HepG2 (cell line): ENCODE results near the gene EMC8. TPM values are rescaled to one million over a fixed set of nuclear protein-coding genes. Genes with fewer than 3 reads are reported as not detected.

Source experiments
- ATAC-seq: fragments of 200-7000 bp; cut with Tn5 transposase; 3 replicates; pipeline ENCODE4 v1.9.1; 2020; ENCODE audit warnings: mild to moderate bottlenecking, moderate library complexity
- BruUV-seq: library from RNA; stranded (reverse); fragments of 400-500 nt; replicated peaks from 2 replicates; lab custom pipeline; 2021; lab: Mats Ljungman, UMichigan
- CTCF ChIA-PET: fragments of 300-600 bp; formaldehyde crosslinking; extraction: SDS; loops from one replicate; lab custom pipeline; 2021; ENCODE audit warnings: low total read pairs, inconsistent platforms, low intra/inter-chr PET ratio; lab: Yijun Ruan, JAX
- POLR2A ChIA-PET: fragments of 350-600 bp; sonication (Branson Sonifier 250); formaldehyde crosslinking; loops from one replicate; lab custom pipeline; 2020; ENCODE audit warnings: antibody characterized with exemption, inconsistent platforms; lab: Yijun Ruan, JAX
- DNase-seq: peaks from one replicate; pipeline ENCODE4 v3.0.0-alpha.2; 2015; ENCODE audit warnings: low spot score
- FAIRE-seq: peaks from 3 replicates; lab custom pipeline; 2011; peaks lifted over from hg19 to GRCh38; lab: Jason Lieb, UNC
- H2AFZ ChIP-seq: one replicate; pipeline ENCODE4 v1.6.1; 2011; ENCODE audit warnings: low read length, inconsistent platforms
- H3K27ac ChIP-seq: fragments of 300-600 bp; 3 replicates; pipeline ENCODE4 v1.8.0; 2011; ENCODE audit warnings: mixed run types, mild to moderate bottlenecking, mixed read lengths, low read length, inconsistent platforms; ENCODE audit not compliant: insufficient read depth; ENCODE audit errors: extremely low read length
- H3K27me3 ChIP-seq, 2 experiments: fragments of 200-600 bp in 1 of 2; 2 replicates in 1 of 2; 3 replicates in 1 of 2; pipeline versions ENCODE4 v1.6.0 to v1.8.0; 2011; ENCODE audit warnings: low read length in 2 of 2, mild to moderate bottlenecking in 2 of 2, moderate library complexity in 2 of 2, inconsistent platforms in 1 of 2; ENCODE audit not compliant: insufficient read depth in 2 of 2, control insufficient read depth in 1 of 2
- H3K36me3 ChIP-seq, 2 experiments: fragments of 200-600 bp in 1 of 2; replicated peaks in 1 of 2; 2 replicates in 1 of 2; 3 replicates in 1 of 2; pipeline versions ENCODE4 v1.5.1 to v1.8.0; 2011; ENCODE audit warnings: low read length in 2 of 2, inconsistent platforms in 1 of 2; ENCODE audit not compliant: insufficient read depth in 2 of 2, control insufficient read depth in 1 of 2
- H3K4me1 ChIP-seq: 2 replicates; pipeline ENCODE4 v1.5.1; 2012; ENCODE audit warnings: low read length, inconsistent platforms; ENCODE audit not compliant: insufficient read depth
- H3K4me2 ChIP-seq: 2 replicates; pipeline ENCODE4 v1.6.0; 2011; ENCODE audit warnings: low read depth, low read length, inconsistent platforms
- H3K4me3 ChIP-seq, 3 experiments: fragments of 200-600 bp in 1 of 3; sonication (generic), shearing (Covaris generic) in 1 of 3; replicated peaks in 1 of 3; 2 replicates each; pipeline ENCODE4 v1.5.1; 2011 to 2016; ENCODE audit warnings: low read length in 3 of 3, inconsistent platforms in 2 of 3, low read depth in 2 of 3, mild to moderate bottlenecking in 2 of 3, control low read depth in 1 of 3, mixed read lengths in 1 of 3; ENCODE audit not compliant: insufficient read depth in 1 of 3
- H3K79me2 ChIP-seq: one replicate; pipeline ENCODE4 v1.6.1; 2011; ENCODE audit warnings: low read length, inconsistent platforms; ENCODE audit not compliant: insufficient read depth
- H3K9ac ChIP-seq: 2 replicates; pipeline ENCODE4 v1.6.0; 2011; ENCODE audit warnings: mild to moderate bottlenecking, low read depth, low read length, inconsistent platforms; ENCODE audit not compliant: insufficient read depth
- H3K9me3 ChIP-seq: 2 replicates; pipeline ENCODE4 v1.5.1; 2012; ENCODE audit warnings: mild to moderate bottlenecking, low read length
- H4K20me1 ChIP-seq: 2 replicates; pipeline ENCODE4 v1.6.0; 2011; ENCODE audit warnings: inconsistent platforms, mild to moderate bottlenecking, low read length, moderate library complexity; ENCODE audit not compliant: insufficient read depth
- AHR ChIP-seq: IDR thresholded peaks from 2 replicates; pipeline ENCODE4 v1.6.1; 2018; ENCODE audit warnings: missing genetic modification reagents, missing compliant biosample characterization
- ARNT ChIP-seq: fragments of 450-650 bp; IDR thresholded peaks from 2 replicates; pipeline ENCODE4 v1.6.1; 2017
- BORCS8-MEF2B ChIP-seq: sonication (generic); formaldehyde crosslinking; IDR thresholded peaks from 2 replicates; pipeline ENCODE4 v1.8.0; 2022; ENCODE audit warnings: mild to moderate bottlenecking, missing genetic modification reagents
- BRF2 ChIP-seq: sonication (generic); formaldehyde crosslinking; IDR thresholded peaks from 2 replicates; pipeline ENCODE4 v1.8.1; 2022; ENCODE audit warnings: mild to moderate bottlenecking, missing genetic modification reagents
- FOSL2 ChIP-seq: sonication (generic); formaldehyde crosslinking; IDR thresholded peaks from 2 replicates; pipeline ENCODE4 v1.4.0; 2020; ENCODE audit warnings: missing genetic modification reagents
- HOXA9 ChIP-seq: sonication (generic); formaldehyde crosslinking; IDR thresholded peaks from 2 replicates; pipeline ENCODE4 v1.8.1; 2022; ENCODE audit warnings: missing genetic modification reagents, mild to moderate bottlenecking, moderate library complexity, borderline replicate concordance
- NKX3-1 ChIP-seq: sonication (generic); formaldehyde crosslinking; IDR thresholded peaks from 2 replicates; pipeline ENCODE4 v1.5.0; 2020; ENCODE audit warnings: missing genetic modification reagents
- POLR2G ChIP-seq: fragments of 200-400 bp; formaldehyde crosslinking; IDR thresholded peaks from 2 replicates; pipeline ENCODE4 v1.6.1; 2018; ENCODE audit warnings: mild to moderate bottlenecking, low read depth, low read length, moderate library complexity
- PRMT3 ChIP-seq: sonication (generic); formaldehyde crosslinking; IDR thresholded peaks from 2 replicates; pipeline ENCODE4 v1.8.1; 2022; ENCODE audit warnings: low read depth, mild to moderate bottlenecking, moderate library complexity, missing genetic modification reagents, borderline replicate concordance
- PTBP1 ChIP-seq: fragments of 200-400 bp; formaldehyde crosslinking; IDR thresholded peaks from 2 replicates; pipeline ENCODE4 v1.6.1; 2018; ENCODE audit warnings: low read length, low read depth; ENCODE audit not compliant: poor library complexity, severe bottlenecking
- RAD21 ChIP-seq: fragments of 450-650 bp; formaldehyde crosslinking; IDR thresholded peaks from 2 replicates; pipeline ENCODE4 v1.5.0; 2020; ENCODE audit warnings: mild to moderate bottlenecking
- STAG1 ChIP-seq: sonication (generic); formaldehyde crosslinking; IDR thresholded peaks from 2 replicates; pipeline ENCODE4 v1.4.0; 2020; ENCODE audit warnings: missing genetic modification reagents
- TRIM24 ChIP-seq: sonication (generic); formaldehyde crosslinking; IDR thresholded peaks from 2 replicates; pipeline ENCODE4 v1.8.0; 2022; ENCODE audit warnings: mild to moderate bottlenecking, missing genetic modification reagents
- ZKSCAN5 ChIP-seq: sonication (generic); formaldehyde crosslinking; IDR thresholded peaks from 2 replicates; pipeline ENCODE4 v1.5.1; 2020; ENCODE audit warnings: mild to moderate bottlenecking, missing genetic modification reagents
- ZNF253 ChIP-seq: sonication (generic); formaldehyde crosslinking; IDR thresholded peaks from 2 replicates; pipeline ENCODE4 v1.8.0; 2022; ENCODE audit warnings: mild to moderate bottlenecking, missing genetic modification reagents, borderline replicate concordance
- ZNF354B ChIP-seq: sonication (generic); formaldehyde crosslinking; IDR thresholded peaks from 2 replicates; pipeline ENCODE4 v1.8.0; 2022; ENCODE audit warnings: mild to moderate bottlenecking, missing genetic modification reagents
- ZNF44 ChIP-seq: sonication (generic); formaldehyde crosslinking; IDR thresholded peaks from 2 replicates; pipeline ENCODE4 v1.5.1; 2020; ENCODE audit warnings: mild to moderate bottlenecking, missing genetic modification reagents
- ZNF737 ChIP-seq: sonication (generic); formaldehyde crosslinking; IDR thresholded peaks from 2 replicates; pipeline ENCODE4 v1.5.0; 2020; ENCODE audit warnings: missing genetic modification reagents, mild to moderate bottlenecking, borderline replicate concordance
- ZNF747 ChIP-seq: sonication (generic); formaldehyde crosslinking; IDR thresholded peaks from 2 replicates; pipeline ENCODE4 v1.8.1; 2023; ENCODE audit warnings: missing genetic modification reagents, mild to moderate bottlenecking, borderline replicate concordance
- ZNF772 ChIP-seq: sonication (generic); formaldehyde crosslinking; IDR thresholded peaks from 2 replicates; pipeline ENCODE4 v1.5.0; 2020; ENCODE audit warnings: mild to moderate bottlenecking, missing genetic modification reagents
- ZSCAN30 ChIP-seq: sonication (generic); formaldehyde crosslinking; IDR thresholded peaks from 2 replicates; pipeline ENCODE4 v1.5.0; 2020; ENCODE audit warnings: mild to moderate bottlenecking, missing genetic modification reagents
- WGBS: methylation state at CpG from one replicate; pipeline ENCODE4 v1.1.6; 2017; ENCODE audit warnings: low lambda C conversion rate; 5-methylcytosine and 5-hydroxymethylcytosine counted together
- in situ Hi-C: cut with HindIII; loops from 2 replicates; pipeline ENCODE4 v1.10.0; 2017; ENCODE audit warnings: low pct_unique_long_range_greater_than_20kb; ENCODE audit not compliant: extremely low pct_ligation_motif_present
- intact Hi-C: fragments of 100-400 bp; cut with micrococcal nuclease; formaldehyde crosslinking; loops from one replicate; pipeline ENCODE4 v1.10.0; 2022; ENCODE audit not compliant: unreplicated experiment
- polyA plus RNA-seq, 8 experiments: library from polyadenylated mRNA; depleted of rRNA in 3 of 8; stranded (reverse) in 7 of 8; unstranded in 1 of 8; fragments of >200 nt; fragmentation: Illumina TruSeq in 4 of 8; extraction: Trizol in 4 of 8; gene quantifications; 2 replicates each; pipeline versions ENCODE4 v1.2.1 to v1.2.3, GENCODE V29; 2011 to 2016; ENCODE audit warnings: low read depth in 4 of 8, missing spikeins in 1 of 8, mixed read lengths in 1 of 8; ENCODE audit not compliant: insufficient read depth in 1 of 8
- total RNA-seq, 5 experiments: library from RNA; depleted of rRNA; stranded (reverse); fragments of >200 nt; fragmentation: Illumina TruSeq; extraction: Trizol; gene quantifications; 2 replicates each; pipeline ENCODE4 v1.2.3, GENCODE V29; 2016; ENCODE audit warnings: low read depth in 1 of 5
- TF ChIP-seq, protein P1 (sequence below): sonication (generic); formaldehyde crosslinking; IDR thresholded peaks from 2 replicates; pipeline ENCODE4 v1.4.0; 2020; ENCODE audit warnings: missing genetic modification reagents, mild to moderate bottlenecking, borderline replicate concordance
- TF ChIP-seq, protein P2 (sequence below): sonication (generic); formaldehyde crosslinking; IDR thresholded peaks from 2 replicates; pipeline ENCODE4 v1.9.0; 2022; ENCODE audit warnings: missing genetic modification reagents, mild to moderate bottlenecking, borderline replicate concordance

EMC8 gene
- total and polyA plus RNA-seq, 2 of the 13 experiments (the other 11 are each of a cell fraction or from before 2014, with no cell fraction given), result 55.0 to 76.0 TPM

DNA sequence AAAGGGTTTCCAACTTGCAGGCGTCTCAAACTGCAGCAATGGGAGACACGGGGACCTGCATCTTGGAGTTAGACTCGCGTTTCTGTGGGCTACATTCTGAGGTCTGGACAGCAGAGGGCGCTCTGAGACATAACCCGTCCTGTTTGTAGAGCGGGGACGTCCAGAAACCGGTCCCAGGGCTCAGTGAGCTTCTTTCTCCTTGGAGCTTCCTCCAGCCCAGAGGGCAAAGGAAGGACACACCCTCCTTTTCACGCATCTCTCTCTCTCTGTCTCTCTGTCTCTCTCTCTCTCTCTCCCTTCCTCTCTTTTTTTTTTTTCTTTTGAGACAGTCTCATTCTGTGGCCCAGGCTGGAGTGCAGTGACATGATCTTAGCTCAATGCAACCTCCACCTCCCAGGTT, 19.9 kb upstream of the EMC8 start:
- no peak overlapping the region for H3K4me3 ChIP-seq
- intact Hi-C loops, result loop anchor here (1.0 kb wide), 1 partner anchor 197 kb away; no protein-coding TSS in a partner anchor
- no TSS peak for BruUV-seq
- ATAC-seq, result peak; percentile 81
- peak; percentile 73 for DNase-seq
- ChIA-PET POLR2A (no interaction called here), CTCF (interaction anchor here (3.8 to 5.0 kb wide), 2 partner anchors 168 to 196 kb away, joined by 81 to 108 read pairs; no protein-coding TSS in a partner anchor)
- no peak overlapping the region for H3K27ac ChIP-seq
- FAIRE-seq, result peak; percentile 66
- H3K9ac ChIP-seq, result no peak overlapping the region
- under 1% methylated on average over 10 of the region's 10 CpGs for WGBS
- H4K20me1 ChIP-seq, result no peaks in the 10 kb centered on the region
- peaks cover 0 to 18% of the 10 kb centered on the region in 2 experiments; a peak in 4 of 5 replicates for H3K27me3 ChIP-seq
- H2AFZ ChIP-seq, result no peak overlapping the region
- H3K4me2 ChIP-seq, result no peak overlapping the region
- in situ Hi-C loops, result loop anchor here (25.0 kb wide), 1 partner anchor 693 kb away; the partner anchor contains the start of gene FOXF1
- H3K9me3 ChIP-seq, result no peaks in the 10 kb centered on the region
- no peaks in the 10 kb centered on the region for H3K4me1 ChIP-seq
- no peaks in the 10 kb centered on the region for H3K36me3 ChIP-seq
- H3K79me2 ChIP-seq, result no peaks in the 10 kb centered on the region
- TF ChIP-seq ZKSCAN5 (CRISPR knock-in tag), result no peak
- no peak for TF ChIP-seq POLR2G
- TF ChIP-seq PRMT3 (CRISPR knock-in tag), result no peak
- 0 out of 2 replicates have a peak, but pooled peaks have one; percentile 8 for TF ChIP-seq FOSL2 (CRISPR knock-in tag)
- no peak for TF ChIP-seq TRIM24 (CRISPR knock-in tag)
- TF ChIP-seq, protein P1, sequence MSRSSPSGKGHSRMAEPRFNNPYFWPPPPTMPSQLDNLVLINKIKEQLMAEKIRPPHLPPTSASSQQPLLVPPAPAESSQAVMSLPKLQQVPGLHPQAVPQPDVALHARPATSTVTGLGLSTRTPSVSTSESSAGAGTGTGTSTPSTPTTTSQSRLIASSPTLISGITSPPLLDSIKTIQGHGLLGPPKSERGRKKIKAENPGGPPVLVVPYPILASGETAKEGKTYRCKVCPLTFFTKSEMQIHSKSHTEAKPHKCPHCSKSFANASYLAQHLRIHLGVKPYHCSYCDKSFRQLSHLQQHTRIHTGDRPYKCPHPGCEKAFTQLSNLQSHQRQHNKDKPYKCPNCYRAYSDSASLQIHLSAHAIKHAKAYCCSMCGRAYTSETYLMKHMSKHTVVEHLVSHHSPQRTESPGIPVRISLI, result peak; percentile 38; the same call in 1 of the 2 replicates
- TF ChIP-seq HOXA9, result no peak
- no peak for TF ChIP-seq ZNF354B (CRISPR knock-in tag)
- TF ChIP-seq RAD21, result peak; percentile 37; the same call in 1 of the 2 replicates
- peak; percentile 36; the same call in 1 of the 2 replicates for TF ChIP-seq BORCS8-MEF2B (CRISPR knock-in tag)
- TF ChIP-seq NKX3-1 (CRISPR knock-in tag), result no peak
- no peak for TF ChIP-seq ZSCAN30 (CRISPR knock-in tag)
- TF ChIP-seq STAG1 (CRISPR knock-in tag), result peak; percentile 79
- TF ChIP-seq BRF2, result no peak
- no peak for TF ChIP-seq ZNF747 (CRISPR knock-in tag)
- no peak for TF ChIP-seq ARNT
- TF ChIP-seq, protein P2, sequence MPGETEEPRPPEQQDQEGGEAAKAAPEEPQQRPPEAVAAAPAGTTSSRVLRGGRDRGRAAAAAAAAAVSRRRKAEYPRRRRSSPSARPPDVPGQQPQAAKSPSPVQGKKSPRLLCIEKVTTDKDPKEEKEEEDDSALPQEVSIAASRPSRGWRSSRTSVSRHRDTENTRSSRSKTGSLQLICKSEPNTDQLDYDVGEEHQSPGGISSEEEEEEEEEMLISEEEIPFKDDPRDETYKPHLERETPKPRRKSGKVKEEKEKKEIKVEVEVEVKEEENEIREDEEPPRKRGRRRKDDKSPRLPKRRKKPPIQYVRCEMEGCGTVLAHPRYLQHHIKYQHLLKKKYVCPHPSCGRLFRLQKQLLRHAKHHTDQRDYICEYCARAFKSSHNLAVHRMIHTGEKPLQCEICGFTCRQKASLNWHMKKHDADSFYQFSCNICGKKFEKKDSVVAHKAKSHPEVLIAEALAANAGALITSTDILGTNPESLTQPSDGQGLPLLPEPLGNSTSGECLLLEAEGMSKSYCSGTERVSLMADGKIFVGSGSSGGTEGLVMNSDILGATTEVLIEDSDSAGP (CRISPR knock-in tag), result 0 out of 2 replicates have a peak, but pooled peaks have one; percentile 28
- no peak for TF ChIP-seq ZNF253 (CRISPR knock-in tag)
- 0 out of 2 replicates have a peak, but pooled peaks have one; percentile 22 for TF ChIP-seq ZNF772
- no peak for TF ChIP-seq ZNF44 (CRISPR knock-in tag)
- no peak for TF ChIP-seq PTBP1
- no peak for TF ChIP-seq ZNF737 (CRISPR knock-in tag)
- TF ChIP-seq AHR (CRISPR knock-in tag), result no peak
